ENCODE measurements around the gene PDE6G.
"Not testable (repeated sequence)": the region's sequence is repeated elsewhere in the genome, so short reads cannot be mapped to it uniquely, and the experiment has no call there.

Gene PDE6G

DNA sequence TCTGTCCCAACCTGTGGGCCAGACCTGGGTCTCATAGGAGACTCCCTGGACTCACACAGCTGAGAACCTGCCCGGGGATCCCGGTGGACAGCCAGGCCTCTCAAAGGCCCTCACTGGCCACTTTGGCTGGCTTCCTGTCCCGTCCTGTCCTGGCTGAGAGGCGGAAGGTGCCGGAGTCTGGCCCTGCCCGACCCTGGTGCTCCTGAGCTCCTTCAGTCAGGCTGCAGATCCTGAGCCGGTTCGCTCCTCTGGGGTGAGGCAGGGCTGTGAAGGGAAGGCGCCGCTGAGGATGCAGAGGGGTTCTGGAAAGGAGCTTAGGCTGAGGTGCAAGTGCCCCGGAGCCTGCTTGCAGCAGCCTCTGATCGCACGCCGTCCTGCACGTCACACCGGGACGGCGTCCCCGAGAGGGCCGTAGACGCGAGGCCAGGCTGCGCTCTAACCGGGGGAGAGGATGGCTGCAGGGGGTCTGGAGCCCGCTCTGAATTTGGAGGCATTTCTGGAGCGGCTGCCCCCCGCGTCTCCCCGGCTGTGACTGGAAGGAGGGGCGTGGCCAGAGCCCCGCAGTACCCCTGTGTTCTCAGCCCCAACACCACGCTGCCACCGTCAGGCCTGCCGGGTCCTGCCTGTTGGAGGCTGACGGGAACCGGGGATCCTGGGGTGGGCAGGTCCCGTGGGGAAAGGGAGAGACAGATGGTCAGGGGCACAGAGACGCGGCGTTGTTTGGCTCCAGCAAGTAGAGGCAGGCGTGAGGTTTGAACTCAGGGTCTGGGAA lies 31.6 kb upstream of the PDE6G start:
- DNase-seq (ENCODE audit: low read depth in 2 of 2, low spot score in 1 of 2) = no peak

- DNase-seq (ENCODE audit: low read depth in 2 of 2, low spot score in 1 of 2) = no peak
Measured at GRCh38 chr17:81686614-81687013, 30.3 kb upstream of the PDE6G start.

DNA sequence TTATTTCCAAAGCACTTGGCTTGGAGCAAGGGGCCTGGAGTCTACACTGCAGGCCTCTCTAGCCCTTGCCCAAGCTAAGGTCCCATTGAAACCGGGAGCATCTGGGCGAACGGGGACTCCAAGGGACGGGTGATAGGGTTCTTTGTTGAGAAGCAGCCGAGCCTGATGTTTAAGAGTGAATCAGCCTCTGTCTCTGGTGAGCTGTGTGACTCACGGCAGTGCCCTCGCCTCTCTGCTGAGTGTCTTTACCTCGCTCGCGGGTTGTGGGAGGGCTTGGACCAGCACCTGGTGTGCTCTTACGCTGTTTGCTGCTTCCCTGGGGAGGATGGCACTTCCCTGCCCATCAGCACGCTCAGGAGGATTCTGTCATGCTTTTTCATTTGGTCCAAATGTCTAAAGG lies 28.8 kb upstream of the PDE6G start:
- DNase-seq (ENCODE audit: low read depth in 2 of 2, low spot score in 1 of 2) = no peak

GRCh38 chr17:81684442-81684911 lies 28.1 kb upstream of the PDE6G start:
- DNase-seq (ENCODE audit: low read depth in 2 of 2, low spot score in 1 of 2) = no peak

- DNase-seq (ENCODE audit: low read depth in 2 of 2, low spot score in 1 of 2) = peak; percentile 94 to 96
Measured at GRCh38 chr17:81683584-81684441, 27.5 kb upstream of the PDE6G start, which contains the start of the genes ARL16 and HGS. Gene ARL16 (minus strand): TSS chr17:81683797. CDS start chr17:81683753, 44 bp downstream. Gene HGS (plus strand): TSS chr17:81684011. CDS start chr17:81684067, 56 bp downstream.

GRCh38 chr17:81683208-81683583 lies 26.9 kb upstream of the PDE6G start:
- DNase-seq (ENCODE audit: low read depth in 2 of 2, low spot score in 1 of 2) = no peak

GRCh38 chr17:81682565-81683207 lies 26.3 kb upstream of the PDE6G start:
- DNase-seq (ENCODE audit: low read depth in 2 of 2, low spot score in 1 of 2) = no peak

- no peak for DNase-seq (ENCODE audit: low read depth in 2 of 2, low spot score in 1 of 2)
Measured at GRCh38 chr17:81681672-81682071, 25.3 kb upstream of the PDE6G start.

DNA sequence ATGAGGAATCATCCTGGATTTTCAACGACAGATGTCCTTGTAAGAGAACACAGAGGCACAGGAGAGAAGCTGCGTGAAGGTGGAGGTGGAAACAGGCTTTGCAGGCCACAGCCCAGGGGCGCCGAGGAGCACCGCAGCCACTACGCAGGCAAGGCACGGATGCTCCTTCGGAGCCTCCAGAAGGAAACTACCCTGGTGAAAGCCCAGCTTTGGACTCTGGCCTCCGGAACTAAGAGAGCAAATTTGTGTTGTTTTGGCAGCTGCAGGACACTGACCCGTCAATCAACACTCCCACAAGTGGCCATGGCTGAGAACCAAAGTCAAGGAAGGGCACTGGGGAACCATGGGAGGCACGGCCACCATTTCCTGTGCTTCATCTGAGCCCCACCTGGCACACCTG lies 23.8 kb upstream of the PDE6G start:
- DNase-seq (ENCODE audit: low read depth in 2 of 2, low spot score in 1 of 2) = no peak

GRCh38 chr17:81676906-81677305 lies 20.6 kb upstream of the PDE6G start:
- DNase-seq (ENCODE audit: low read depth in 2 of 2, low spot score in 1 of 2) = no peak

- DNase-seq (ENCODE audit: low read depth in 2 of 2, low spot score in 1 of 2) = not testable (repeated sequence)
Measured at GRCh38 chr17:81675515-81676221, 19.3 kb upstream of the PDE6G start.

DNA sequence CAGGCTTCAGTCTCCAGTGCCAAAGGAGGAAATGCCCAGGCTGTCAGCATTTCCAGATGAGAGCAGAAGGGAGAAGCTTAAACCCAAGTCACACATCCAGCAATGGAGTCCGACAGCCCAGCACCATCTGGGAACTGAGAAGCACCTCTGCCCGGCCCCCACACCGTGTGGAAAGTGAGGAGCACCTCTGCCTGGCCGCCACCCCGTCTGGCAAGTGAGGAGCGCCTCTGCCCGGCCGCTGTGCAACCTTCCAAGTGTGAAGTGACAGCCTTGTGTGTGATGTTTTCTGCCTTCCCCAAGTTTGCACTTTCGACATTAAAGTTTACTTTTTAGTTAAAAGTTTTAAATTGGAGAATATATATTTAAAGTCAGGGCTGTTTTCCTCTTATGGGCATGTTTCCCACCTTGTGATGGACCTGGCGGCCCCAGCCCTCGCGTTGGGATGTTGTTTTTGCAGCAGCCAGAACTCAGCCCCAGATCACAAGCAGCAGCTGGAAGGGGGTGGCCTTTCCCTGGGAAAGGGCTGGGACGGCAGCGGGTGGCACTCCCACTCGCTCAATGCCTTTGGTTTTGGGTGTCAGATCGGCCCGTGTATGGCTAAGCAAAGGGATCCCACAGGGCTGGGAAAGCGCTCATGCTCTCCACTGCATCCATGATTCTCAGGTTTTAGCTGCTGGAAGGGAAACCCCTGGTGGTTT lies 17.4 kb upstream of the PDE6G start:
- DNase-seq (ENCODE audit: low read depth in 2 of 2, low spot score in 1 of 2) = no peak

GRCh38 chr17:81672954-81673353 lies 16.6 kb upstream of the PDE6G start:
- no peak for DNase-seq (ENCODE audit: low read depth in 2 of 2, low spot score in 1 of 2)

- DNase-seq (ENCODE audit: low read depth in 2 of 2, low spot score in 1 of 2) = no peak
Measured at GRCh38 chr17:81672504-81672903, 16.2 kb upstream of the PDE6G start.

GRCh38 chr17:81667754-81668153 lies 11.4 kb upstream of the PDE6G start:
- no peak for DNase-seq (ENCODE audit: low read depth in 2 of 2, low spot score in 1 of 2)

DNA sequence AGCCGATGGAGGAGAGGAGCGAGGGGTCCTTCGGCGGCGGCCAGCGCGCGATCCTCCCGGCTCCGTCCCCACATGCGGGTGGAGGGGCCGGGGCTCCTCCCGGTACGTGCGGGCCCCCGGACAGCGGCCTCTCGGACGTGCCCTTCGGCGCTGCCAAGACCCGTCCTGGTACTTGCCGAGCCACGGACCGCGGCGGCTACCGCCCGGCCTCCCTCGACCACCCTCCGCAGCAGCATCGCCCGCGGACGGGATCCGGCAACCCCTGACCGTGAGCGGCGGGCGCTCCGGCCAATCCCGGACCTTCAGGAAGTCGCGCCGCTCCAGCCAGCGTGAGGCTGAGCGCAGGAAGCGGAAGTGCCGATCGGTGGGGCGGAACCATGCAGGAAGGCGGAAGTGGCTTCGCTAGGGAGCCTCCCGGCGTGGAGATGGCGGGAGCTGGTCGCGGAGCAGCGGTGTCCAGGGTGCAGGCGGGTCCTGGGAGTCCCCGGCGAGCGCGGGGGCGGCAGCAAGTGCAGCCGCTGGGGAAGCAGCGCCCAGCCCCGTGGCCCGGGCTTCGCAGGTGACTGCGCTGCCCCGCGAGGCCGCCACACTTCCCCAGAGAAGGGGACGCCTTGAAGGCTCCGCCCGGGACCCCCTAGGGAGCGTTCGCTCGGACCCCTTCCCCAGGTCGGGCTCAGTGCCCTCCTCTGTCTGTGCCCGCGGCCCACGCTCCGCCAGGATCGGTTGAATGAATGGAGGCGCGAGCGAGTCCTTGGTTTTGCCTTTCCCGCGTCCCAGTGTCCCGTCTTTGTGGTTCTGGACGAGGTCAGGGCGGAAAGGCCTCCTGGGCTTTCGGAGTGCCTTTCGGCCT lies 10.2 kb upstream of the PDE6G start, which contains the start of the genes CCDC137 and OXLD1:
TSS of gene CCDC137 (plus strand) at position 396 of the 850 bp plus-strand sequence. CDS start at position 426, 30 bp downstream.
TSS of gene OXLD1 (minus strand) at position 264 of the 850 bp plus-strand sequence. CDS start at position 236, 28 bp downstream.
- peak; percentile 81 to 84 for DNase-seq (ENCODE audit: low read depth in 2 of 2, low spot score in 1 of 2)

- no peak for DNase-seq (ENCODE audit: low read depth in 2 of 2, low spot score in 1 of 2)
Measured at GRCh38 chr17:81666092-81666341, 9.7 kb upstream of the PDE6G start.

DNA sequence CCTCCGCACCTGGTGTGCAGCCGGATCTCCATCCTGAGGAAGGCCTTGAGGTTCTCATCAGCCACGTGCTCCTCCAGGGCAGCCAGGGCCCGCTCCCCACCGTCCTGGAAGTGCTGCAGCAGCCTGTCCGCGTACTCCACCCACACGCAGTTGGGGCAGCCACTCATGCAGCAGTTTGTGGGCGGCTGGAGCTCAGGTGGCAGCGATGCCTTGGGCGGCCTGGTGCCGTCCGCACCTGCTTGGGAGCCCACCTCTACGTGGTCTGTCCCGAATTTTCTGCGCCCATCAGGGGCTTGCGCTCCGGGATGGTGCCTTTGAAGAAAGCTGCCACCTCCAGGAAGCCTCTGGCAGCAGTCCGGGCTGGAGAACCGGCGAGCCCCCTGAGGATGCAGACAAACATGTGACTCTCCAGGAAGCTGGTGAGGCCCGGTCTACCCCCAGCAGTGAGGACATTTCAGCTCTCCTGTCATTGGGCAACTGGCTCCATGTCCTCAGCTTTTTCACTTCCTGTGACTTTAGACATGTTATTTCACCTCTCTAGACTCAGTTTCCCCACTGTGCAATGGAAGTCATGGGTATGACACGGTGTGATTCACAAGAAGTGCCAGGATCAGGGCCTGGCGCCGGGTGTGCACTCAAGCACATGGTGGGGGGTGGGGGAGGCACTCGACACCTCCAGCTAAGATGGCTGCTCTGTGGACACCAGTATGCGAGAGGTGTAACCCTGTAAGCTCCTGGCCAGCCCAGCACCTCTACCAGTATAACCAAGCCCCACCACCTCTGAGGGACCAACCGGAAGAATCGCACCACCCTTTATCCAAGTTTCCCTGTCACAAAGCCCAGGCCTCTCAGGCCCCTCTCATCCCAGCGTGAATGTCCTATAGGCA lies 9.1 kb upstream of the PDE6G start:
- DNase-seq (ENCODE audit: low read depth in 2 of 2, low spot score in 1 of 2) = no peak

All from stimulated activated CD8-positive, alpha-beta memory T cell treated with anti-CD3 and anti-CD28 coated beads, Interleukin-4, amount 100 ng/mL, for 1 hour (primary cell).